GF-D8 (cell line): Measurements from ENCODE around the gene GNL1.
"Not testable (repeated sequence)": the region's sequence is repeated elsewhere in the genome, so short reads cannot be mapped to it uniquely, and the experiment has no call there.

Experiments
- DNase-seq: peaks from one replicate; lab custom pipeline; 2025; lab: John Stamatoyannopoulos, UW

Gene GNL1

DNA sequence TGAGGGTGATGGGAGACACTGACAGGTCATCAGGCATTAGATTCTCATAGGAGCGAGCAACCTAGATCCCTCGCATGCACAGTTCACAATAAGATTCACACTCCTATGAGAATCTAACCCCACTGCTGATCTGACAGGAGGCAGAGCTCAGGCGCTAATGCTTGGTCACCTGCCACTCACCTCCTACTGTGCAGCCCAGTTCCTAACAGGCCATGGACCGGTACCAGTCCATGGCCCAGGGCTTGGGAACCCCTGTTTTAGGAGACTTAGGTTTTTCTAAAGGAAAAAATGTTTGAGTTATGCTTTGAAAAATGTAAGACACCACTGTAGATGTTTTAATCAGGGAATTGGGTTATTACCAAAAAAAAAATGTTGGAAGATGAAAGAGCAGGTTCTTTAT is 60.3 kb downstream of the GNL1 start:
- no peak for DNase-seq

DNA sequence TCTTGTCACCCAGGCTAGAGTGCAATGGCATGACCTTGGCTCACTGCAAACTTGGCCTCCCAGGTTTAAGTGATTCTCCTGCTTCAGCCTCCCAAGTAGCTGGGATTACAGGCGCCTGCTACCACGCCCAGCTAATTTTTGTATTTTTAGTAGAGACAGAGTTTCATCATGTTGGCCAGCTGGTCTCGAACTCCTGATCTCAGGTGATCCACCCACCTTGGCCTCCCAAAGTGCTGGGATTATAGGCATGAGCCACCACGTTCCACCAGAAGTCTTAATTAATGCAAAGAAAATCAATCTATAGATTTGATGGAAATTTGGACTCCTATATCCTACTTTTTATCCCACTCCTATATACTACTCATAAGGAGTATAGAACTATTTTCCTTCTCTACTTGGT is 61.2 kb downstream of the GNL1 start:
- not testable (repeated sequence) for DNase-seq

DNA sequence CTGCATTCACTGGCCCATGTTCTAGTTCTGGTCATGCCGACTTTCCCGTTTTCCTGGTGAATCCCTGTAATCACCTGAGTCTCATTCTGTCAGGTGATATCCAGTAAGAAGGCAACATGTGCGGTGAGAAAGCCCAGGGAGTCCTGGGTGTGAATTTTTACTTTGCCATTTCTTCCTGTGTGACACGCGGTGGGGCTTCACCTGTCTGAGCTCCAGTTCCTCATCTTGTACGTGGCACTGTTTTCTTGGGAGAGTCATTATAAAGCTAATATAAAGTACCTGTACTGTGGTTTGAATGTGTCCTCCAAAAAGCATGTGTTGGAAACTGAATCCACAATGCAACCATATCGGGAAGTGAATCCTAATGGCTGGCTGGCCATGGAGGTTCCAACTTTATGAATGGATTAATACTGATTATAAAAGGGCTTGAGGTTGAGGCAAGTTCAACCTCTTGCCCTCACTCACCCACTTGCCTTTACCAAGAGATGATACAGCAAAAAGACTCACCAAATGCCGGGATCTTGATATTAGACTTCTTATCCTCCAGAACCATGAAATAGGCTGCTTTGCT is 61.9 kb downstream of the GNL1 start:
- no peak for DNase-seq

DNA sequence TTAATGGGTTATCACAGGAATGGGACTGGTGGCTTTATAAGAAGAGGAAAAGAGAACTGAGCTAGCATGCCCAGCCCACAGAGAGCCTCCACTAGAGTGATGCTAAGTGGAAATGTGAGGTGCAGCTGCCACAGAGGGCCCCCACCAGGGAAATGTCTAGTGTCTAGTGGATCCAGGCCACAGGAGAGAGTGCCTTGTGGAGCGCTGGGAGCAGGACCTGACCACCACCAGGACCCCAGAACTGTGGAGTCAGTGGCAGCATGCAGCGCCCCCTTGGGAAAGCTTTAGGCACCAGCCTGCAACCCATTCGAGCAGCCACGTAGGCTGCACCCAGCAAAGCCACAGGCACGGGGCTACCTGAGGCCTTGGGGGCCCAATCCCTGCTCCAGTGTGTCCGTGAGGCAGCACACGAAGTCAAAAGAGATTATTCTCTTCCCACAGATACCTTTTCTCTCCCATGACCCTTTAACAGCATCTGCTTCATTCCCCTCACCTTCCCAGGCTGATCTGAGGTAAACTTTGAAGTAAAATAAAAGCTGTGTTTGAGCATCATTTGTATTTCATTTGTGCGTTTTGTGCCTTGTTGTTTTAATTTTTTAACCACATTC is 62.5 kb downstream of the GNL1 start:
- DNase-seq: no peak

DNA sequence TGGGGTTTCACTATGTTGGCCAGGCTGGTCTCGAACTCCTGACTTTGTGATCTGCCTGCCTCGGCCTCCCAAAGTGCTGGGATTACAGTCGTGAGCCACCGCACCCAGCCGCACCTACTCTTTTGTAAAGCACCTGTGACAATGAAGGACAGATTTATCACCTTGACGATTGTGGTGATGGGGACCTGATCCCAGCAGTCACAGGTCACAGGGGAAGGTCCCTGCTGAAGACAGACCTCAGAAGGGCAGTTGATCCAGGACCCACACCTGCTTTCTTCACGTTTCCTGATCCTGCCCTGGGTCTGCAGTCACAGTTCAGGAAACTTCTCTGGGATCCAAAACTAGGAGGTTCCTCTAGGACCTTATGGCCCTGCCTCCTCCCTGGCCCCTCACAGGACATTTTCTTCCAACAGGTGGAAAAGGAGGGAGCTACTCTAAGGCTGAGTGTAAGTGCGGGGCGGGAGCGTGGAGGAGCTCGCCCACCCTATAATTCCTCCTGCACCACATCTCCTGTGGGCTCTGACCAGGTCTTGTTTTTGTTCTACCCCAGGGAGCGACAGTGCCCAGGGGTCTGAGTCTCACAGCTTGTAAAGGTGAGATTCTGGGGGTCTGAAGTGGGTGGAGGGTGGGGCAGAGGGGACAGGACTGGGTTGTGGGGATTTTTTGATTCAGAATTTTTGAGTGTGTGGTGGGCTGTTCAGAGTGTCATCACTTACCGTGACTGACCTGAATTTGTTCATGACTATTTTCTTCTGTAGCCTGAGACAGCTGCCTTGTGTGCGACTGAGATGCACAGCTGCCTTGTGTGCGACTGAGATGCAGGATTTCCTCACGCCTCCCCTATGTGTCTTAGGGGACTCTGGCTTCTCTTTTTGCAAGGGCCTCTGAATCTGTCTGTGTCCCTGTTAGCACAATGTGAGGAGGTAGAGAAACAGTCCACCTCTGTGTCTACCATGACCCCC is 64.0 kb downstream of the GNL1 start:
- DNase-seq: no peak
